Central memory CD4-positive, alpha-beta T cell (primary cell): ENCODE data around the gene RAC2.
A peak's percentile ranks its signal among the peaks of the same experiment; 100 is the strongest.
"Not testable (repeated sequence)": the region's sequence is repeated elsewhere in the genome, so short reads cannot be mapped to it uniquely, and the experiment has no call there.

Experiments used
- DNase-seq: peaks from one replicate; pipeline ENCODE4 v3.0.0; 2022

Gene RAC2

GRCh38 chr22:37254209-37254866 lies 10.3 kb upstream of the RAC2 start:
- no peak for DNase-seq

- DNase-seq, result no peak
These were observed 9.1 kb upstream of the RAC2 start for GRCh38 chr22:37253126-37253660.

- DNase-seq, result not testable (repeated sequence)
These were observed 7.8 kb upstream of the RAC2 start for GRCh38 chr22:37251836-37252235.

- no peak for DNase-seq
These were observed 5.9 kb upstream of the RAC2 start for GRCh38 chr22:37249986-37250385.

- no peak for DNase-seq
These were observed 4.2 kb upstream of the RAC2 start for GRCh38 chr22:37248251-37248650.

- DNase-seq, result no peak
These were observed 1.7 kb upstream of the RAC2 start for GRCh38 chr22:37245740-37246139.

GRCh38 chr22:37244922-37245722 lies 1.1 kb upstream of the RAC2 start:
- no peak for DNase-seq

- DNase-seq, result no peak
These were observed 511 bp downstream of the RAC2 start for GRCh38 chr22:37243402-37244113.

GRCh38 chr22:37242395-37242918 lies 1.6 kb downstream of the RAC2 start:
- DNase-seq, result peak; percentile 90

- DNase-seq, result peak; percentile 62
These were observed 2.5 kb downstream of the RAC2 start for GRCh38 chr22:37241351-37242142.

- no peak for DNase-seq
These were observed 3.1 kb downstream of the RAC2 start for GRCh38 chr22:37240941-37241320.

- no peak for DNase-seq
These were observed 3.7 kb downstream of the RAC2 start for GRCh38 chr22:37240240-37240940.

- DNase-seq, result no peak
These were observed 4.5 kb downstream of the RAC2 start for GRCh38 chr22:37239336-37240239.

GRCh38 chr22:37237371-37238268 lies 6.4 kb downstream of the RAC2 start:
- DNase-seq, result no peak

- no peak for DNase-seq
These were observed 8.0 kb downstream of the RAC2 start for GRCh38 chr22:37235897-37236607.

GRCh38 chr22:37234736-37235711 lies 9.0 kb downstream of the RAC2 start:
- no peak for DNase-seq
